K562 (cell line): ENCODE results near the gene FAM222A. TPM values are rescaled to one million over a fixed set of nuclear protein-coding genes. Genes with fewer than 3 reads are reported as not detected.

Experiments used
- ATF1 ChIP-seq, 2 experiments: fragments of 450-650 bp in 1 of 2; IDR thresholded peaks; 2 replicates each; pipeline ENCODE4 v1.6.1; 2016; ENCODE audit warnings: missing compliant biosample characterization in 1 of 2, missing genetic modification characterization in 1 of 2
- CBFA2T2 ChIP-seq: fragments of 450-650 bp; conservative IDR thresholded peaks from 2 replicates; pipeline ENCODE4 v1.6.1; 2017; ENCODE audit warnings: mild to moderate bottlenecking
- CBX1 ChIP-seq: sonication (generic); IDR thresholded peaks from 2 replicates; pipeline ENCODE4 v1.6.1; 2016; ENCODE audit warnings: antibody characterized with exemption, low read depth, mild to moderate bottlenecking
- MGA ChIP-seq: fragments of 450-650 bp; IDR thresholded peaks from 2 replicates; pipeline ENCODE4 v1.6.1; 2016; ENCODE audit warnings: mild to moderate bottlenecking, moderate library complexity
- NONO ChIP-seq, 2 experiments: fragments of 200-400 bp in 1 of 2; fragments of 450-650 bp in 1 of 2; formaldehyde crosslinking in 1 of 2; IDR thresholded peaks; 2 replicates each; pipeline ENCODE4 v1.6.1; 2017; ENCODE audit warnings: low read depth in 2 of 2, mild to moderate bottlenecking in 2 of 2, moderate library complexity in 2 of 2, low read length in 1 of 2
- NRF1 ChIP-seq, 2 experiments: fragments of 450-650 bp; IDR thresholded peaks in 1 of 2; conservative IDR thresholded peaks in 1 of 2; 2 replicates each; pipeline ENCODE4 v1.6.1; 2014; ENCODE audit warnings: mild to moderate bottlenecking in 2 of 2
- ZKSCAN1 ChIP-seq: fragments of 150-350 bp; IDR thresholded peaks from 2 replicates; pipeline ENCODE4 v1.6.1; 2016; ENCODE audit warnings: low read depth, low read length
- ZNF586 ChIP-seq: fragments of 450-650 bp; formaldehyde crosslinking; conservative IDR thresholded peaks from 2 replicates; pipeline ENCODE4 v1.4.0; 2020; ENCODE audit warnings: mild to moderate bottlenecking, moderate library complexity
- ZNF766 ChIP-seq: fragments of 200-800 bp; sonication (Bioruptor generic); conservative IDR thresholded peaks from 2 replicates; pipeline ENCODE4 v1.6.1; 2016; ENCODE audit warnings: missing genetic modification characterization, missing compliant biosample characterization
- ZNF830 ChIP-seq: fragments of 250-450 bp; sonication (Bioruptor Pico); IDR thresholded peaks from 2 replicates; pipeline ENCODE4 v1.5.0; 2021; ENCODE audit warnings: mild to moderate bottlenecking
- polyA plus RNA-seq, 8 experiments: library from polyadenylated mRNA; depleted of rRNA in 4 of 8; stranded (reverse) in 5 of 8; unstranded in 3 of 8; fragments of >200 nt; fragmentation: Nextera tagmentation in 2 of 8; fragmentation: Illumina TruSeq in 1 of 8; extraction: Ambion mirVana in 2 of 8; extraction: Trizol in 1 of 8; gene quantifications; 2 replicates each; pipeline versions ENCODE4 v1.2.1 to v1.2.3, GENCODE V29; 2011 to 2014; ENCODE audit warnings: inconsistent platforms in 1 of 8, missing spikeins in 1 of 8
- total RNA-seq, 7 experiments: library from RNA; depleted of rRNA in 6 of 7; stranded (reverse); fragments of >200 nt in 6 of 7; fragmentation: Illumina TruSeq in 2 of 7; extraction: Trizol in 2 of 7; gene quantifications; 2 replicates each; pipeline versions ENCODE4 v1.2.1 to v1.2.3, GENCODE V29; 2011 to 2021; ENCODE audit warnings: low replicate concordance in 1 of 7
- TF ChIP-seq, protein P1 (sequence below): fragments of 200-800 bp; sonication (Bioruptor generic); IDR thresholded peaks from 2 replicates; pipeline ENCODE4 v1.6.1; 2017; ENCODE audit warnings: missing genetic modification characterization, missing compliant biosample characterization
- TF ChIP-seq, protein P2 (sequence below): conservative IDR thresholded peaks from 2 replicates; pipeline ENCODE4 v1.6.1; 2011; ENCODE audit warnings: low read depth, mild to moderate bottlenecking, low read length; ENCODE audit not compliant: control insufficient read depth

Gene FAM222A
- total and polyA plus RNA-seq, 9 of the 15 experiments (the other 6 are each of a cell fraction or from before 2014, with no cell fraction given) = 0.03 to 0.36 (median 0.12) TPM; not detected in 1

DNA sequence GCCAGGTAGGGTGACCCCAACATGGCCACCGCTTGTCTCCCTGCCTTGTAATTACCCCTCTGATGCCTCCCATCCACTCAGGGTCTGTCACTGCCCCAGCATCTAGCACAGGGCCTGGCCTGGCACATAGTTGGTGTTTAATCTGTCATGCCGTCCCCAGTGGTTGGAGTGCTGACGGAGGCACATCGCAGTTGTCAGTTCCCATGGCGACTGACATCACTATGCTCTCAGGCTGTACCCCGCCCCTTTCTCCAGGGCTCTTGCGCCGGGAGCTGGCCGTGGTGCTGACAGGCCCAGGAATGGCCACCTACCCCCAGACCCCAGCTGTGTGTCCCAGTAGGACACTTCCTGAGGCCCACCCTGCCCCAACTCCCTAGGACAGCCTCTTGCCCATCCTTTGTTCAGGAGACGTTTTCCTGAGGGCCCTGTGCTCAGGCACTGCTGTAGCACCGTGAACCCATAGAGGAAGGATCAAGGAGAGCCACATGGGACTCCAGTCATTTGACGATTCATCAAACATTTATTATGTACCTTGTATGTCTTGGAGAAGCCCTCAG, 23.0 kb downstream of the FAM222A start (continued):
- TF ChIP-seq MGA = no peak
- TF ChIP-seq NRF1 (conservative IDR thresholded peaks at IDR 0.05 in 1 of 2, IDR thresholded peaks at IDR 0.05 in 1 of 2) = peak; percentile 43 to 46; a peak in 3 of 4 replicates
- no peak for TF ChIP-seq ZNF586
- TF ChIP-seq ZKSCAN1 = 0 out of 2 replicates have a peak, but pooled peaks have one; percentile 15
- 0 out of 2 replicates have a peak, but pooled peaks have one; percentile 24 for TF ChIP-seq ZNF766 (CRISPR knock-in tag)
- no peak for TF ChIP-seq ZNF830 (CRISPR knock-in tag)
- TF ChIP-seq NONO (IDR thresholded peaks at IDR 0.05; ENCODE audit: low read depth in 2 of 2, low read length in 1 of 2) = no peak
- TF ChIP-seq CBX1 = no peak
- no peak for TF ChIP-seq CBFA2T2
- TF ChIP-seq, protein P1, sequence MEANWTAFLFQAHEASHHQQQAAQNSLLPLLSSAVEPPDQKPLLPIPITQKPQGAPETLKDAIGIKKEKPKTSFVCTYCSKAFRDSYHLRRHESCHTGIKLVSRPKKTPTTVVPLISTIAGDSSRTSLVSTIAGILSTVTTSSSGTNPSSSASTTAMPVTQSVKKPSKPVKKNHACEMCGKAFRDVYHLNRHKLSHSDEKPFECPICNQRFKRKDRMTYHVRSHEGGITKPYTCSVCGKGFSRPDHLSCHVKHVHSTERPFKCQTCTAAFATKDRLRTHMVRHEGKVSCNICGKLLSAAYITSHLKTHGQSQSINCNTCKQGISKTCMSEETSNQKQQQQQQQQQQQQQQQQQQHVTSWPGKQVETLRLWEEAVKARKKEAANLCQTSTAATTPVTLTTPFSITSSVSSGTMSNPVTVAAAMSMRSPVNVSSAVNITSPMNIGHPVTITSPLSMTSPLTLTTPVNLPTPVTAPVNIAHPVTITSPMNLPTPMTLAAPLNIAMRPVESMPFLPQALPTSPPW (CRISPR knock-in tag) = peak; percentile 43; the same call in 1 of the 2 replicates
- TF ChIP-seq, protein P2, sequence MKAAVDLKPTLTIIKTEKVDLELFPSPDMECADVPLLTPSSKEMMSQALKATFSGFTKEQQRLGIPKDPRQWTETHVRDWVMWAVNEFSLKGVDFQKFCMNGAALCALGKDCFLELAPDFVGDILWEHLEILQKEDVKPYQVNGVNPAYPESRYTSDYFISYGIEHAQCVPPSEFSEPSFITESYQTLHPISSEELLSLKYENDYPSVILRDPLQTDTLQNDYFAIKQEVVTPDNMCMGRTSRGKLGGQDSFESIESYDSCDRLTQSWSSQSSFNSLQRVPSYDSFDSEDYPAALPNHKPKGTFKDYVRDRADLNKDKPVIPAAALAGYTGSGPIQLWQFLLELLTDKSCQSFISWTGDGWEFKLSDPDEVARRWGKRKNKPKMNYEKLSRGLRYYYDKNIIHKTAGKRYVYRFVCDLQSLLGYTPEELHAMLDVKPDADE = peak; percentile 68; the same call in 1 of the 2 replicates
- TF ChIP-seq ATF1 (CRISPR knock-in tag; IDR thresholded peaks at IDR 0.05) = no peak
- TF ChIP-seq ATF1 (tag; IDR thresholded peaks at IDR 0.05) = peak; percentile 54
